Neural crest cell (in vitro differentiated cells): Measurements from ENCODE around the gene SLC28A2. TPM values are rescaled to one million over a fixed set of nuclear protein-coding genes. Genes with fewer than 3 reads are reported as not detected.

Experiments used
- DNase-seq: peaks from one replicate; pipeline ENCODE4 v3.0.0; 2021; ENCODE audit warnings: low read depth, mixed read lengths, low spot score
- H3K27ac Mint-ChIP-seq: one replicate; pipeline ENCODE4 v1.8.0; 2021; ENCODE audit warnings: mild to moderate bottlenecking, mixed read lengths; ENCODE audit not compliant: unreplicated experiment
- H3K27me3 Mint-ChIP-seq: 2 replicates; pipeline ENCODE4 v1.8.0; 2021; ENCODE audit warnings: low read depth, mild to moderate bottlenecking, mixed read lengths
- H3K36me3 Mint-ChIP-seq: 2 replicates; pipeline ENCODE4 v1.8.0; 2021; ENCODE audit warnings: low read depth, mild to moderate bottlenecking, mixed read lengths
- H3K4me1 Mint-ChIP-seq: 2 replicates; pipeline ENCODE4 v1.8.0; 2021; ENCODE audit warnings: mixed read lengths
- H3K4me3 Mint-ChIP-seq: one replicate; pipeline ENCODE4 v1.8.0; 2021; ENCODE audit warnings: mild to moderate bottlenecking, mixed read lengths
- H3K9me3 Mint-ChIP-seq: 2 replicates; pipeline ENCODE4 v1.8.0; 2021; ENCODE audit warnings: mixed read lengths
- CTCF ChIP-seq: fragments of 200-600 bp; sonication (generic); conservative IDR thresholded peaks from 2 replicates; pipeline ENCODE4 v1.5.0; 2021; ENCODE audit warnings: antibody characterized with exemption, mild to moderate bottlenecking
- total RNA-seq: library from RNA; stranded (reverse); gene quantifications from 2 replicates; pipeline ENCODE4 v1.2.1, GENCODE V29; 2021

Gene SLC28A2
- total RNA-seq, 1 donor from 2014 or later, result not detected

- peaks cover 3% of the 10 kb centered on the region for H3K27me3 Mint-ChIP-seq
- DNase-seq, result no peak
- H3K9me3 Mint-ChIP-seq, result no peaks in the 10 kb centered on the region
- H3K4me1 Mint-ChIP-seq, result no peaks in the 10 kb centered on the region
- TF ChIP-seq CTCF, result no peak
- no peaks in the 10 kb centered on the region for H3K36me3 Mint-ChIP-seq
- no peak overlapping the region for H3K27ac Mint-ChIP-seq
- H3K4me3 Mint-ChIP-seq, result no peak overlapping the region
Observed at GRCh38 chr15:45320581-45321205, 68.7 kb downstream of the SLC28A2 start.

- no peaks in the 10 kb centered on the region for H3K36me3 Mint-ChIP-seq
- peaks cover under 1% of the 10 kb centered on the region for H3K27me3 Mint-ChIP-seq
- peak overlapping the region; percentile 28 for H3K4me3 Mint-ChIP-seq
- H3K4me1 Mint-ChIP-seq, result peaks cover 25% of the 10 kb centered on the region
- peak overlapping the region; percentile 94 for H3K27ac Mint-ChIP-seq
- no peak for TF ChIP-seq CTCF
- peaks cover 3% of the 10 kb centered on the region for H3K9me3 Mint-ChIP-seq
- no peak for DNase-seq
Observed at GRCh38 chr15:45326280-45326679, 74.2 kb downstream of the SLC28A2 start.

- peaks cover 25% of the 10 kb centered on the region for H3K4me1 Mint-ChIP-seq
- H3K4me3 Mint-ChIP-seq, result peak overlapping the region; percentile 28
- DNase-seq, result peak; percentile 8
- H3K27me3 Mint-ChIP-seq, result no peaks in the 10 kb centered on the region
- H3K27ac Mint-ChIP-seq, result peak overlapping the region; percentile 94
- no peak for TF ChIP-seq CTCF
- no peaks in the 10 kb centered on the region for H3K36me3 Mint-ChIP-seq
- H3K9me3 Mint-ChIP-seq, result peaks cover 3% of the 10 kb centered on the region
Observed at GRCh38 chr15:45326741-45327140, 74.7 kb downstream of the SLC28A2 start.

Other genes starting within 250 kb of the SLC28A2 start
- 54.8 and 58.2 TPM in 2 replicates for gene SORD, start 229.0 kb upstream of the SLC28A2 start, total RNA-seq
- 0.02 TPM in 1 of 2 replicates, not detected in the other for gene DUOX2, start 138.1 kb upstream of the SLC28A2 start, total RNA-seq
- gene DUOXA2, start 137.9 kb upstream of the SLC28A2 start, total RNA-seq, result not detected in 2 replicates
- gene DUOXA1, start 122.4 kb upstream of the SLC28A2 start, total RNA-seq, result not detected in 2 replicates
- gene DUOX1, start 122.2 kb upstream of the SLC28A2 start, total RNA-seq, result not detected in 2 replicates
- 55.0 and 59.0 TPM in 2 replicates for gene SHF, start 64.3 kb upstream of the SLC28A2 start, total RNA-seq
- gene GATM, start 126.3 kb downstream of the SLC28A2 start, total RNA-seq, result 9.7 and 10.7 TPM in 2 replicates